NCI-H82 treated with DMSO at 0.1 percent for 48 hours (cell line): ENCODE data around the gene CDO1.
A peak's percentile ranks its signal among the peaks of the same experiment; 100 is the strongest.

Source experiments
- DNase-seq: peaks from one replicate; lab custom pipeline; 2025; ENCODE audit not compliant: unreplicated experiment; lab: John Stamatoyannopoulos, UW

The CDO1 gene

DNA sequence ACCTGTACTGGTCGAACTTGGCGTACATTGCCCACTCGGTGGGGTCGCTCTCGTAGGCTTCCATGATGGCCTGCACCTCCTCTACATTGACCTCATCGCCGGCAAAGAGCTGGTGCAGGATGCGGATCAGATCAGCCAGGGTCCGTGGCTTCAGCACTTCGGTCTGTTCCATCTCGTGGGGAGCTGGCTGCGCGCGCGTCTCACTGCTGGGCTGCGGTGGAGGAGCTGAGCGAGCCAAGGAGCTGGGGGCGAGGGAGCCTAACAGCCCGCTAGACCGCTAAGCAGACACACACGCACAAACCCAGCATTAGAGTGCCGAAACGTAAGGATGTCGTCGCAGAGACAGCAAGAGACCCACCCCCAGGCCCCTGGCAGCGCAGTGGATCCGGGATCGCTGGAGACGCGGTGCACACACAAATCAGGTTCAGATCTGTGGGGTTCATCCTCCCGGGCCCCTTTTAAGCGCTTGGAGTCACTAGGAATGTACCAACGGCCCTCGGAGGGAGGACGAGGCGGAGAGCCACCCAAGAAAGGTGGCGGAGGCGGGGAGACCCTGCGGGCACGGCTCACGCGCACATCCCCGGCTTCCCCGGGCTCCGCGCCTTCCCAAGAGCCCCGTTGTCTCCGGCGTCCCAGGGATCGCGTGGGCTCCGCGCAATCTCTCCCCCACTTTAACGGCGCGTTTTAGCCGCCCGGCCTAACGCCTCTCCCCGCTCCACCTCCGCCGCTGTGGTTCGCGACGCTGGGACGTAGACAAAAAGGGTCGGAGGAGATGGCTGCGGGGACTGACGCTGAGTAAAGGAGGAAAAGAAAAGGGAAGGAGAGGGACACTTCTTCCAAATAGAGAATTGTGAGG, at the start of gene CDO1:
Gene CDO1 (minus strand): TSS at position 434 of the 856 bp plus-strand sequence. CDS start 262 bp downstream, at position 172.
- DNase-seq, result peak; percentile 6

- no peak for DNase-seq
Measured at GRCh38 chr5:115859378-115859777, 42.9 kb upstream of the CDO1 start.

- DNase-seq, result no peak
Measured at GRCh38 chr5:115858396-115858795, 41.9 kb upstream of the CDO1 start.

GRCh38 chr5:115857626-115858349, 41.3 kb upstream of the CDO1 start:
- DNase-seq, result no peak

- DNase-seq, result no peak
Measured at GRCh38 chr5:115857057-115857479, 40.6 kb upstream of the CDO1 start.

- DNase-seq, result no peak
Measured at GRCh38 chr5:115855959-115856358, 39.5 kb upstream of the CDO1 start.

GRCh38 chr5:115854139-115854538, 37.7 kb upstream of the CDO1 start:
- DNase-seq, result no peak

- no peak for DNase-seq
Measured at GRCh38 chr5:115850744-115851416, 34.4 kb upstream of the CDO1 start.

GRCh38 chr5:115849258-115849798, 32.9 kb upstream of the CDO1 start:
- DNase-seq, result no peak

GRCh38 chr5:115847290-115847689, 30.8 kb upstream of the CDO1 start:
- DNase-seq, result no peak

DNA sequence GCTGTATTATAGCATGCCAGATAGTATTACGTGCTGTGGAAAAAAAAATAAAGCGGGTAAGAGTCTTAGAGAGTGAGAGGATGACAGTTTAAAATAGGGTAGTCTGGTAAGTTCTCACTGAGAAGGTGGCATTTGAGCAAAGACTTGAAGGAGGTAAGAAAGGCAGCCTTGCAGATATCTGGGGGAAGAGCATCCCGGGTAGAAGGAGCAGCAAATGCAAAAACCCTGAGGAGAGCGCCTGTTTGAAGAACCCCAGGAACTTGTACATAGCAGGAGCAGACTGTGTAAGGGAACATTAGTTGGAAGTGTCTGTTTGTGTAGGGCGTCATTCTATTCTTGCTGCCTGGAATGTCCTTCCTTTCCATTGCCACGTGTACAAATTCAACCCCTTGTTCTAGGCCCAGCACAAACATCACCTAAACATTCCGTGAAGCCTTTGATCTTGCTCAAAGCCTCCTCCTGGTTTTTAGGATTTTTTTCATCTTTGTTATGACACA, 27.9 kb upstream of the CDO1 start:
- DNase-seq, result no peak

DNA sequence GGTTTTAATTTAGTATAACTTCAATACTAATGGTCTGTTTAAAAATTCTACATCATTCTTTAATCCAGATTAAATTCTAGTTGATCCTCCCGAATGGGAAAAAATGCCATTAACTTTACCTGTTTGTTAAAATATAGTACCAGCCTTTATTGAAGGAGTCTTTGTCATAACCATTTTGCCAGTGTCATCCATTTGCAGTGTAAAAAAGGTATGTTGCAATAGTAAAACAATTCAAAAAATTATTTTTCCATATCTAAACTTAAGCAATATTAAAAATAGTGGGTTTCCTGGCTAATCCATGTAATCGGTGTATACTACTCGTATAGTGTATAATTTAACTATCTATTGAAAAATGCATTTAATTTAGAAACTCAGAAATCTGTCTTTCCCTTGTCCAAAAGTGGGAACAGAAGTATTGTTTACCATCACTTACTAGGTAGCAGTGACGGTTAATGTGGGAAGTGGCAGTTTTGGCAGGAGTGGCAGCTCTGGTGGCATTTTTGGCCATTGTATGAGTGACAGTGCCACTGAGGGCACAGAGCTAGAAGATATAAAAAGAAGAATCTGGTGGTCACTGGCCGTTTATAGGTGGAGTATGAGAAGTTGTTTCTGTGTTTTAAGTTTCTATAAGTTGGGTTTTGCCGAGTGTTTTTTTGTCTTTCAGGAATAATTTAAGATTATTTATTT, 27.1 kb upstream of the CDO1 start:
- no peak for DNase-seq

GRCh38 chr5:115842952-115843351, 26.5 kb upstream of the CDO1 start:
- DNase-seq, result no peak

- DNase-seq, result peak; percentile 60
Measured at GRCh38 chr5:115842089-115842935, 25.9 kb upstream of the CDO1 start.

DNA sequence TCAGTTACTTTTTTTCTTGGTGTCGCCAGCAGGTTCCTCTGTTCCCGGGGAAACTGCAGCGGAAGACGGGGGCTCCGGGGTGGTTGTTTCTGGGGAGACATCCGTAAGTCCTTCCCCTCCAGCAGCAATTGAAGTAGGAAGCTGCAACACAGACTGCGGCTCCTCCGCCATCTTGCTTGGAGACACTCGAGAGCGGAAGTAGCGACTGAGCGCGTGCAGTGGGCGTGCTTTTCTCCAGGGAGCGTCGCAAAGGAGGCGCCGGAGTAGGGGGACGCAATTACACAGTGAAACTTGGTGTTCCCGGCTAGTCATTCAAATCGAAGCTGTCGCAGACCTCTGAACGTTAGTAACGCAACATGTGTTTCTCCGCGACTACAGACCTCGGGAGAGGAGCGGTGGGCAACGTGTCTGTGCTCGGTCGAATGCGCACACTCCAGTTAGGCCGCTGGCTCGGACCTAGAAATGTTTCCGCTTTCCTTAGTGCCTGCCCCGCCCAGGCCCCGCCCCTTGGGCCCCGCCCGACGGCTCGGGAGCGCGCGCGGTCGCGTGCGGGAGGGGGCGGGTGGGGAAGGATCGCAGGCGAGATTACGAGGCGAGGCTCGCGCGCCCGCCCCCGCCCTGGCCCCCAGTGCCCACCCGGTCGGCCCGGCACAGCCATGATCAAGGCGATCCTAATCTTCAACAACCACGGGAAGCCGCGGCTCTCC, 25.1 kb upstream of the CDO1 start, which contains the start of the genes AP3S1 and ATG12:
Gene AP3S1 (plus strand): TSS at position 554 of the 707 bp plus-strand sequence. CDS start 103 bp downstream, at position 657.
Gene ATG12 (minus strand): TSS at position 184 of the 707 bp plus-strand sequence. CDS start 13 bp downstream, at position 171.
- DNase-seq, result peak; percentile 85

DNA sequence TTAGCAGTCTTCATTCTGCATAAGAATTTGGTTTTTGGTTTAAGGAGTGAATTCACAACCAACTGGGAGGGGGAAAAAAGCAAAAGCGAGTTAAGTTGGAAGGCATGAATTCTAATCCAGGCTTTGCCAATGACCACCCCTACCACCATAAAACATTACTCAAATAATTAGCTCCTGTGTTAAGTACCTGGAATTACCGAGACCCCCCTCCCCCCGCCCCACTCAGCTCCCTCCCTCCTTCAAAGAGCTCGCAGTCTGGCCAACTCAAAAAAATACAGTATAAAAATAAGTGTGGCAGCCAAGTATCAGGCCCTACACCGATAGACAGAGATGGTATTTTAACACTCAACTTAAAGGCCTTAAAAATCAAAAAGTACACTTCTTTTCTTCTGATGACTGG, 24.4 kb upstream of the CDO1 start:
- DNase-seq, result no peak

DNA sequence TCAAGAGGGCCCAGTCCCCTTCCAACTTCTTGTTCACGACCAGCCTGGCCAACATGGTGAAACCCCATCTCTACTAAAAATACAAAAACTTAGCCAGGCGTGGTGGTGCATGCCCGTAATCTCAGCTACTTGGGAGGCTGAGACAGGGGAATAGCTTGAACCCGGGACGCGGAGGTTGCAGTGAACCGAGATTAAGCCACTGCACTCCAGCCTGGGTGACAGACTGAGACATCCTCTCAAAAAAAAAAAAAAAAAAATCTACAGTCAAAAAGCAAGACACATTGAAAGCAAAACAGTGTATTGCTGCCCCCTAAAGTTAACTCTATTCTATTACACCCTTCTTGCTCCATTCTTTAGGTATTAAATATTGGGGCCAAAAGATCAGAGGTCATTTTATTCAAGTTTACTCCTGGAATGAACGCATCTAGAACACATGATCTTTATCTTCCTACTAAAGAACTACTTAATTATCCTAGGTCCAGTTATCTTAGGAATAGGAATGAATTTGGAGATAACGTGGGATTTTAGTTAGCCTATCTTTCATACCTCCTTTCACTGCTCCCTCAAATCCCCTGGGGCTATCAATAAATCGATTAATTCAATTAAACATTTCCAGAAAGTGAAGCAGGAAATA, 22.5 kb upstream of the CDO1 start:
- peak; percentile 46 for DNase-seq

DNA sequence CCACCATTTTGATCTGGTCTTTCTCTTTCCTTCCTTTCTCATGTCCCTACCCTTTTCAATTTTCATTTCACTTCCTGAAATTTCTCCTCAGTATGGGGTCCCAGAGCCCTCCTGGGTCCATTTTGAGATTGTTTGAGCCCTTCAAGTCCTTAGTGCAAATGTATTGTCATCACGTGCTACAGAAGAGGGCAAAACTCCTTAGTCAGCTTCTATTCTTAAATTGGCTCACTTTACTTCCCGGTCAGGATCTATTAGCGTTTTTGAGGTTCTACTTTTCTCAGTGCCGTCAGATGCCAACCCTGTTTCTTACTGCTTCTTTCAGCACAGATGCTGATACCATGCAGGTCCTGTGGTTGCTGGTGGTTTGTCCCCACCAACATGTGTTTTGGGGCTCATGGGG, 19.0 kb upstream of the CDO1 start:
- no peak for DNase-seq
